ENCODE data around the gene RILP.

DNA sequence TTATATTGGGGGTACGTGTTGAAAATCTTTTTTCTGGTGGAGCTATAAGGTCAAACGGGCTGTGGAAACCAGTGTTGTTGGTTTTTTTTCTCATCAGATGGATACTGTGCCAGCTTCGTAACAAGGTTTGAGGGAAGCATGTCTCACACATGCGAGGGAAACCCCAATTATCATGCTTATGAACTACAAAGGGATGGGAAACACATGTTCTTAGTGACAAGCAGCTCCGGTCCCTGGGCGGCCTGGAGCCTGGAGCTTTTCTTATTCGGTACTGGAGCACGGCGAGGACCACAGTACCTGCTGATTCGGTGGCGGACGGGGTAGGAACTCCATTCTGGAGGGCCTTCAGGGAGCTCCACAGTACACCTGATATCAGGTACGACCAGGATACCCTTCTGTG lies 33.6 kb downstream of the RILP start:
- no peak for TF ChIP-seq GATA2 (IDR thresholded peaks at IDR 0.05; ENCODE audit: low read depth, low read length)
- no peak for TF ChIP-seq GATA3 (IDR thresholded peaks at IDR 0.05; ENCODE audit: low read depth, low read length)

Data from SH-SY5Y (cell line).